GM12878 (cell line): Measurements from ENCODE around the gene PLAAT3. TPM values are rescaled to one million over a fixed set of nuclear protein-coding genes. Genes with fewer than 3 reads are reported as not detected.
A peak's percentile ranks its signal among the peaks of the same experiment; 100 is the strongest.

Source experiments
- ATAC-seq: fragments of 200-7000 bp; cut with Tn5 transposase; 3 replicates; pipeline ENCODE4 v1.9.1; 2020; ENCODE audit warnings: mild to moderate bottlenecking, moderate library complexity
- BruUV-seq: library from RNA; stranded (reverse); fragments of 400-500 nt; replicated peaks from 2 replicates; lab custom pipeline; 2021; lab: Mats Ljungman, UMichigan
- CTCF ChIA-PET: fragments of 300-600 bp; sonication (Branson Sonifier 250); formaldehyde crosslinking; extraction: SDS; loops from one replicate; lab custom pipeline; 2021; ENCODE audit warnings: inconsistent platforms; lab: Yijun Ruan, JAX
- POLR2A ChIA-PET: fragments of 350-600 bp; formaldehyde crosslinking; extraction: SDS; loops from one replicate; lab custom pipeline; 2021; ENCODE audit warnings: inconsistent platforms; lab: Charles Lee
- RAD21 ChIA-PET: fragments of 300-600 bp; sonication (Branson Sonifier 250); formaldehyde crosslinking; loops from one replicate; lab custom pipeline; 2023; ENCODE audit warnings: antibody characterized with exemption; ENCODE audit not compliant: unreplicated experiment; lab: Charles Lee
- SMC1A ChIA-PET: fragments of 300-600 bp; sonication (Branson Sonifier 250); formaldehyde crosslinking; loops from one replicate; lab custom pipeline; 2023; ENCODE audit not compliant: unreplicated experiment, uncharacterized antibody; lab: Charles Lee
- DNase-seq: peaks from one replicate; pipeline ENCODE4 v3.0.0-alpha.2; 2011; ENCODE audit warnings: low read depth, low spot score
- FAIRE-seq: peaks from 3 replicates; lab custom pipeline; 2011; peaks lifted over from hg19 to GRCh38; lab: Jason Lieb, UNC
- H2AFZ ChIP-seq: 2 replicates; pipeline ENCODE4 v1.6.0; 2011; ENCODE audit warnings: low read depth, low read length, control low read depth; ENCODE audit not compliant: control insufficient read depth
- H3K27ac ChIP-seq: 2 replicates; pipeline ENCODE4 v1.5.1; 2011; ENCODE audit warnings: control low read depth; ENCODE audit not compliant: control insufficient read depth, insufficient read depth
- H3K27me3 ChIP-seq, 2 experiments: replicated peaks in 1 of 2; 2 replicates each; pipeline versions ENCODE4 v1.6.0 to v1.6.1; 2011; ENCODE audit warnings: low read length in 1 of 2; ENCODE audit not compliant: control insufficient read depth in 2 of 2, insufficient read depth in 2 of 2
- H3K36me3 ChIP-seq, 2 experiments: 2 replicates each; pipeline ENCODE4 v1.5.1; 2011; ENCODE audit warnings: low read length in 1 of 2; ENCODE audit not compliant: control insufficient read depth in 2 of 2, insufficient read depth in 2 of 2
- H3K4me1 ChIP-seq: 2 replicates; pipeline ENCODE4 v1.6.1; 2011; ENCODE audit warnings: mild to moderate bottlenecking, low read length, moderate library complexity, mixed read lengths; ENCODE audit not compliant: control insufficient read depth, insufficient read depth
- H3K4me2 ChIP-seq: 2 replicates; pipeline ENCODE4 v1.6.0; 2011; ENCODE audit warnings: control low read depth; ENCODE audit not compliant: control insufficient read depth, insufficient read depth
- H3K4me3 ChIP-seq: fragments of 200-600 bp; sonication (generic); 2 replicates; pipeline ENCODE4 v1.5.1; 2016
- H3K79me2 ChIP-seq: 2 replicates; pipeline ENCODE4 v1.6.0; 2011; ENCODE audit warnings: low read length; ENCODE audit not compliant: control insufficient read depth, insufficient read depth
- H3K9ac ChIP-seq: 2 replicates; pipeline ENCODE4 v1.8.0; 2011; ENCODE audit warnings: low read length, control low read depth, mixed read lengths; ENCODE audit not compliant: control insufficient read depth, insufficient read depth
- H3K9me3 ChIP-seq: replicated peaks from 3 replicates; pipeline ENCODE4 v1.5.1; 2011; ENCODE audit warnings: mild to moderate bottlenecking, low read length; ENCODE audit not compliant: control insufficient read depth, insufficient read depth
- H4K20me1 ChIP-seq: 2 replicates; pipeline ENCODE4 v1.6.0; 2011; ENCODE audit not compliant: control insufficient read depth, insufficient read depth
- ESRRA ChIP-seq: IDR thresholded peaks from 2 replicates; pipeline ENCODE4 v1.6.1; 2012; ENCODE audit warnings: mild to moderate bottlenecking, low read length, improper control_type of control experiment
- IKZF1 ChIP-seq: fragments of 450-650 bp; conservative IDR thresholded peaks from 2 replicates; pipeline ENCODE4 v1.6.1; 2017; ENCODE audit warnings: antibody characterized with exemption, mild to moderate bottlenecking
- YY1 ChIP-seq: IDR thresholded peaks from 2 replicates; pipeline ENCODE4 v1.6.1; 2011; ENCODE audit warnings: low read depth, mild to moderate bottlenecking, low read length
- ZNF207 ChIP-seq: fragments of 450-650 bp; IDR thresholded peaks from 2 replicates; pipeline ENCODE4 v1.6.1; 2014; ENCODE audit warnings: antibody characterized with exemption, mild to moderate bottlenecking, borderline replicate concordance
- ZNF24 ChIP-seq: fragments of 450-650 bp; IDR thresholded peaks from 2 replicates; pipeline ENCODE4 v1.6.1; 2017; ENCODE audit warnings: antibody characterized with exemption, mild to moderate bottlenecking
- ZNF384 ChIP-seq: IDR thresholded peaks from 2 replicates; pipeline ENCODE4 v1.6.1; 2012; ENCODE audit warnings: low read depth, mild to moderate bottlenecking, low read length, improper control_type of control experiment, borderline replicate concordance
- WGBS: methylation state at CpG from one replicate; pipeline ENCODE4 v1.1.6; 2016; ENCODE audit warnings: low lambda C conversion rate; ENCODE audit not compliant: insufficient replicate concordance, insufficient coverage; ENCODE audit errors: missing lambda C conversion rate; 5-methylcytosine and 5-hydroxymethylcytosine counted together
- in situ Hi-C: fragments of 300-500 bp; cut with MboI; formaldehyde crosslinking; loops from 9 replicates; pipeline ENCODE4 v1.14.3; 2018; ENCODE audit warnings: mixed read lengths
- intact Hi-C: fragments of 100-400 bp; cut with micrococcal nuclease; formaldehyde crosslinking; loops from one replicate; pipeline ENCODE4 v1.14.2; 2022; ENCODE audit not compliant: unreplicated experiment
- polyA plus RNA-seq, 11 experiments: library from polyadenylated mRNA; depleted of rRNA in 4 of 11; unstranded in 6 of 11; stranded (reverse) in 5 of 11; fragments of >200 nt; fragmentation: Nextera tagmentation in 4 of 11; fragmentation: Illumina TruSeq in 1 of 11; extraction: Ambion mirVana in 4 of 11; extraction: Trizol in 1 of 11; gene quantifications; 1 replicate in 1 of 11; 2 replicates in 10 of 11; pipeline versions ENCODE4 v1.2.1 to v1.2.3, GENCODE V29; 2011 to 2016; ENCODE audit warnings: inconsistent platforms in 2 of 11, missing spikeins in 2 of 11, low read depth in 1 of 11
- total RNA-seq, 4 experiments: library from RNA; depleted of rRNA in 3 of 4; stranded (reverse); fragments of >200 nt in 3 of 4; fragmentation: Illumina TruSeq in 1 of 4; extraction: Trizol in 1 of 4; gene quantifications; 2 replicates each; pipeline versions ENCODE4 v1.2.1 to v1.2.3, GENCODE V29; 2013 to 2021

The PLAAT3 gene
- total and polyA plus RNA-seq, 10 of the 15 experiments (the other 5 are each of a cell fraction or from before 2014, with no cell fraction given) = 4.8 to 37.0 (median 14.8) TPM

- TF ChIP-seq ZNF207 = no peak
- TF ChIP-seq IKZF1 = no peak
- TF ChIP-seq, all 136 proteins: peak for 7
Observed at GRCh38 chr11:63553759-63554158, 60.5 kb downstream of the PLAAT3 start (continued).

DNA sequence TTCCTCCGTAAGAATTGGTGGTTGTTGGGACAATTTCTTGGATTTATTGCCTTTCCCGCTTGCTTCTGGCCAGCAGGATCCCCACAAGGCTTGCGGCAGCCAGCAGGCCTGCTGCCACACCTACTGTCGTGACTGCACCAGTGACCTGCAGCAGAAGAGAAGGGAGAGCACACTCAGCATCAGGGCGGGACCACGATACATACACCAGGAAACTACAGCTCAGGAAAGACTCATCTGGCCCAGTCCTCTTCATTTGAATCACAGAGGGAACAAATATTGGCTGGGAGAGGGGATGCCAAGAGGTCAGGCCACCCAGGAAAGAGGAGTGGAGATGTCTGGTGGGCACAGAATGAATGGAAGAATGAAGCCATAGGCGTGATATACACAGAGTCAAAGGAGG is 61.3 kb downstream of the PLAAT3 start:
- intact Hi-C loops = no loop called here
- in situ Hi-C loops = no loop called here

DNA sequence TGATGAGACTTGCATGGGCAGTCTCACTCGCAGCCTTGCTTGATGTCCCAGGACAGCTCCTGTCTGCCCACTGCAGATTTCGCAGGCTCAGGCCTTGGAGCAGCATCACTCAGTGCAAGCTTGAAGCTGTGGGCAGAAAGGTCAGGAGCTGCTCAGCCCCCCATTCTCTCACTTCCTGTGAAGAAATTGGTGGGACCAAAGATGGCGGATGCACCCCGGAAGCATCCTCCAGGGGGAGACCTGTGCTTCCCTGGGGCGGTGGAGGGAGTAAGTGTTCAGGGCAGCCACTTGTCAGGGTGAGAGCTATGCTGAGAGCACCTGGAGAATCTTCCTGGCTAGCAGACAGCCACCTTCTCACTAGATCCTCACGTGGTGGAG is 62.4 kb downstream of the PLAAT3 start:
- Histone ChIP-seq H3K27ac (no peak overlapping the region), H3K4me1 (peaks cover 23% of the 10 kb centered on the region), H3K4me3 (no peak overlapping the region), H3K36me3 (no peaks in the 10 kb centered on the region), H2AFZ (no peak overlapping the region), H3K27me3 (no peaks in the 10 kb centered on the region), H3K4me2 (no peak overlapping the region), H4K20me1 (no peaks in the 10 kb centered on the region), H3K9ac (no peak overlapping the region), H3K9me3 (no peaks in the 10 kb centered on the region), H3K79me2 (no peaks in the 10 kb centered on the region)
- in situ Hi-C loops (no loop called here), intact Hi-C loops (no loop called here)
- no TSS peak for BruUV-seq
- DNase-seq (no peak), ATAC-seq (no peak), FAIRE-seq (no peak)
- RAD21 ChIA-PET = interaction anchor here (0.7 kb wide), 2 partner anchors 15 to 642 kb away, joined by 3 read pairs; partner anchors contain the start of gene PLAAT4
- 0 out of 2 replicates have a peak, but pooled peaks have one; percentile 23 for TF ChIP-seq YY1
- no peak for TF ChIP-seq ESRRA
- POLR2A ChIA-PET = no interaction called here
- CTCF ChIA-PET = interaction anchor here (1.2 to 1.3 kb wide), 2 partner anchors 15 to 85 kb away, joined by 3 read pairs; partner anchors contain the start of gene PLAAT4
- SMC1A ChIA-PET = interaction anchor here (1.1 to 1.9 kb wide), 2 partner anchors 15 to 72 kb away, joined by 4 to 7 read pairs; partner anchors contain the start of gene PLAAT4
- 99% methylated on average over 5 of the region's 6 CpGs for WGBS

More for the DNA sequence above, 61.3 kb downstream of the PLAAT3 start:
- Histone ChIP-seq H3K27ac (no peak overlapping the region), H3K9ac (no peak overlapping the region), H3K27me3 (no peaks in the 10 kb centered on the region), H3K4me3 (no peak overlapping the region), H3K79me2 (no peaks in the 10 kb centered on the region), H3K4me1 (peaks cover 23% of the 10 kb centered on the region), H3K9me3 (no peaks in the 10 kb centered on the region), H3K4me2 (peak overlapping the region; percentile 81), H4K20me1 (no peaks in the 10 kb centered on the region), H3K36me3 (no peaks in the 10 kb centered on the region), H2AFZ (no peak overlapping the region)
- 100% methylated on average over 7 of the region's 7 CpGs for WGBS
- ChIA-PET POLR2A (interaction anchor here (0.6 kb wide), 1 partner anchor 24 kb away, joined by 3 read pairs; no protein-coding TSS in a partner anchor), CTCF (no interaction called here), SMC1A (interaction anchor here (0.8 kb wide), 1 partner anchor 10 kb away, joined by 4 read pairs; the partner anchor contains the start of gene PLAAT2), RAD21 (no interaction called here)
- TF ChIP-seq ZNF384 (no peak), ZNF24 (no peak)
- DNase-seq (no peak), FAIRE-seq (no peak), ATAC-seq (no peak)
- no TSS peak for BruUV-seq
